ENCODE measurements around the gene TMEM198. TPM values are rescaled to one million over a fixed set of nuclear protein-coding genes. Genes with fewer than 3 reads are reported as not detected.

TMEM198 gene
- total RNA-seq, 1 donor from 2014 or later, result 1.4 TPM

- ATAC-seq (no peak), DNase-seq (no peak)
Measured at GRCh38 chr2:219520079-219520478, 23.7 kb upstream of the TMEM198 start.

GRCh38 chr2:219521066-219521880, 22.6 kb upstream of the TMEM198 start:
- intact Hi-C loops (cut with DNase I), result no loop called here
- Histone ChIP-seq H3K4me1 (peaks cover 5% of the 10 kb centered on the region), H3K4me3 (no peak overlapping the region), H3K9me3 (no peaks in the 10 kb centered on the region), H3K27me3 (ENCODE audit: low read depth) (peaks cover 84% of the 10 kb centered on the region), H3K36me3 (no peaks in the 10 kb centered on the region), H3K27ac (no peak overlapping the region)
- TF ChIP-seq CTCF (IDR thresholded peaks at IDR 0.05), result peak; percentile 41
- DNase-seq, result no peak
- peak; percentile 49 to 58 for ATAC-seq

More at GRCh38 chr2:219520079-219520478, 23.7 kb upstream of the TMEM198 start:
- Histone ChIP-seq H3K9me3 (no peaks in the 10 kb centered on the region), H3K36me3 (no peaks in the 10 kb centered on the region), H3K4me3 (no peak overlapping the region), H3K27ac (no peak overlapping the region), H3K4me1 (peaks cover 5% of the 10 kb centered on the region), H3K27me3 (ENCODE audit: low read depth) (peaks cover 81% of the 10 kb centered on the region)
- intact Hi-C loops (cut with DNase I), result no loop called here
- no peak for TF ChIP-seq CTCF (IDR thresholded peaks at IDR 0.05)

- intact Hi-C loops (cut with DNase I), result no loop called here
- ATAC-seq, result peak in 1 of 2 donors; percentile 5
Measured at GRCh38 chr2:219522111-219523030, 21.5 kb upstream of the TMEM198 start.

GRCh38 chr2:219523031-219523671, 20.7 kb upstream of the TMEM198 start:
- Histone ChIP-seq H3K36me3 (no peaks in the 10 kb centered on the region), H3K4me3 (no peak overlapping the region), H3K4me1 (peaks cover 5% of the 10 kb centered on the region), H3K9me3 (no peaks in the 10 kb centered on the region), H3K27me3 (ENCODE audit: low read depth) (peaks cover 86% of the 10 kb centered on the region), H3K27ac (no peak overlapping the region)
- DNase-seq (no peak), ATAC-seq (no peak)
- TF ChIP-seq CTCF (IDR thresholded peaks at IDR 0.05), result no peak
- intact Hi-C loops (cut with DNase I), result no loop called here

More at GRCh38 chr2:219522111-219523030, 21.5 kb upstream of the TMEM198 start:
- H3K4me3 ChIP-seq, result no peak overlapping the region
- no peaks in the 10 kb centered on the region for H3K36me3 ChIP-seq
- H3K27ac ChIP-seq, result no peak overlapping the region
- peaks cover 5% of the 10 kb centered on the region for H3K4me1 ChIP-seq
- DNase-seq, result no peak
- no peak for TF ChIP-seq CTCF (IDR thresholded peaks at IDR 0.05)
- H3K27me3 ChIP-seq (ENCODE audit: low read depth), result peaks cover 82% of the 10 kb centered on the region
- no peaks in the 10 kb centered on the region for H3K9me3 ChIP-seq

- no peak for ATAC-seq
- TF ChIP-seq CTCF (IDR thresholded peaks at IDR 0.05), result no peak
- Histone ChIP-seq H3K27me3 (ENCODE audit: low read depth) (peaks cover 96% of the 10 kb centered on the region), H3K36me3 (no peaks in the 10 kb centered on the region), H3K4me3 (no peak overlapping the region), H3K4me1 (peaks cover 5% of the 10 kb centered on the region), H3K9me3 (no peaks in the 10 kb centered on the region), H3K27ac (no peak overlapping the region)
- intact Hi-C loops (cut with DNase I), result no loop called here
- DNase-seq, result no peak
Measured at GRCh38 chr2:219524817-219525216, 19.0 kb upstream of the TMEM198 start.

All from lower lobe of right lung (tissue), 2 donors.